A549 (cell line): ENCODE measurements around the gene NTRK2.

ENCODE experiments used
- CEBPB ChIP-seq, 2 experiments: fragments of >200 bp in 1 of 2; sonication (Bioruptor Twin) in 1 of 2; formaldehyde crosslinking in 1 of 2; IDR thresholded peaks; 2 replicates each; pipeline ENCODE4 v1.6.1; 2012 to 2016
- CTCF ChIP-seq: fragments of >200 bp; sonication (Bioruptor Twin); formaldehyde crosslinking; IDR thresholded peaks from 3 replicates; pipeline ENCODE4 v1.5.1; 2016
- E2F6 ChIP-seq: IDR thresholded peaks from 2 replicates; pipeline ENCODE4 v1.6.1; 2012; ENCODE audit warnings: low read depth, borderline replicate concordance
- FOSL2 ChIP-seq, 2 experiments: fragments of 450-650 bp in 1 of 2; fragments of >200 bp in 1 of 2; sonication (Bioruptor Twin) in 1 of 2; formaldehyde crosslinking; IDR thresholded peaks; 2 replicates each; pipeline versions ENCODE4 v1.5.0 to v1.6.1; 2016 to 2020; ENCODE audit warnings: mild to moderate bottlenecking in 1 of 2, moderate library complexity in 1 of 2
- FOXS1 ChIP-seq: fragments of 250-450 bp; sonication (Bioruptor Pico); IDR thresholded peaks from 2 replicates; pipeline ENCODE4 v1.5.0; 2020; ENCODE audit warnings: mild to moderate bottlenecking, moderate library complexity
- GATA3 ChIP-seq: IDR thresholded peaks from 2 replicates; pipeline ENCODE4 v1.6.1; 2012; ENCODE audit warnings: borderline replicate concordance
- MAFK ChIP-seq: fragments of 450-650 bp; IDR thresholded peaks from 2 replicates; pipeline ENCODE4 v1.6.1; 2014; ENCODE audit not compliant: partially characterized antibody
- MYC ChIP-seq: IDR thresholded peaks from 2 replicates; pipeline ENCODE4 v1.6.1; 2012; ENCODE audit warnings: mild to moderate bottlenecking, inconsistent platforms, low read length, improper control_type of control experiment, borderline replicate concordance
- POLR2A ChIP-seq: IDR thresholded peaks from 2 replicates; pipeline ENCODE4 v1.6.1; 2012; ENCODE audit warnings: mild to moderate bottlenecking, low read length
- RFX5 ChIP-seq: fragments of 450-650 bp; IDR thresholded peaks from 2 replicates; pipeline ENCODE4 v1.7.1; 2014; ENCODE audit warnings: antibody characterized with exemption, mild to moderate bottlenecking, moderate library complexity
- ZC3H11A ChIP-seq: fragments of 450-650 bp; IDR thresholded peaks from 2 replicates; pipeline ENCODE4 v1.6.1; 2014; ENCODE audit warnings: antibody characterized with exemption, mild to moderate bottlenecking

DNA sequence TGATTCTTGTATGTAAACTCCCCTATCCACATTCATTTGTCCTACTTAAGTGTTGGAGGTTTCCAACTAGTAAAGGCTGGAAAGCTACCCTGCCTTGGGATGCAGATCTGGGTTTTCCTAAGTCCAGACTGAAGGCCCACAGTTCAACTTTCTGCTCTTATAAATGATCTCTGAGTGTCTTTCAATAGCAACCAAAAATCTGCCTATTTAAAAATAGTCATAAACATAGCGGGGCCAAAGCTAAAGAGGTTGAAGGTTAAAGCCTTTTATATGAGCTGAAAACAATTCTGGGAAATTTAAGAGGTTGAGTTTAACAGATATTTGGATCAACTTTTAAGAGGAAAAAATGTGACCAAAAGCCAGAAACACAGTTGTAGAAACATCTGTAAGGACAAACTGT, 87.2 kb downstream of the NTRK2 start:
- TF ChIP-seq CTCF (no peak), POLR2A (no peak), FOXS1 (no peak), ZC3H11A (no peak), RFX5 (no peak), MAFK (no peak), E2F6 (no peak), MYC (no peak), CEBPB (IDR thresholded peaks at IDR 0.05) (no peak), GATA3 (no peak), FOSL2 (IDR thresholded peaks at IDR 0.05) (no peak), FOSL2 (CRISPR knock-in tag; IDR thresholded peaks at IDR 0.05) (no peak)
